HepG2 (cell line): ENCODE measurements around the gene FN1. TPM values are rescaled to one million over a fixed set of nuclear protein-coding genes. Genes with fewer than 3 reads are reported as not detected.

ENCODE experiments used
- ADNP ChIP-seq: sonication (generic); formaldehyde crosslinking; IDR thresholded peaks from 2 replicates; pipeline ENCODE4 v1.4.0; 2020; ENCODE audit warnings: missing genetic modification reagents
- CENPBD1 ChIP-seq: sonication (generic); formaldehyde crosslinking; IDR thresholded peaks from 2 replicates; pipeline ENCODE4 v1.8.0; 2022; ENCODE audit warnings: missing genetic modification reagents, low read depth, mild to moderate bottlenecking, borderline replicate concordance
- EED ChIP-seq: sonication (generic); formaldehyde crosslinking; IDR thresholded peaks from 2 replicates; pipeline ENCODE4 v1.5.0; 2020; ENCODE audit warnings: mild to moderate bottlenecking, missing genetic modification reagents
- GATA4 ChIP-seq: sonication (generic); IDR thresholded peaks from 2 replicates; pipeline ENCODE4 v1.6.1; 2016; ENCODE audit warnings: antibody characterized with exemption, low read depth, borderline replicate concordance
- GMEB2 ChIP-seq: IDR thresholded peaks from 2 replicates; pipeline ENCODE4 v1.6.1; 2016; ENCODE audit warnings: missing biosample characterization, missing genetic modification reagents, low read depth
- IRF2 ChIP-seq: IDR thresholded peaks from 2 replicates; pipeline ENCODE4 v1.6.1; 2018; ENCODE audit warnings: missing genetic modification reagents, missing compliant biosample characterization
- KLF12 ChIP-seq: sonication (generic); formaldehyde crosslinking; IDR thresholded peaks from 2 replicates; pipeline ENCODE4 v1.4.0; 2020; ENCODE audit warnings: missing genetic modification reagents, borderline replicate concordance
- MZF1 ChIP-seq: sonication (generic); formaldehyde crosslinking; IDR thresholded peaks from 2 replicates; pipeline ENCODE4 v1.8.1; 2023; ENCODE audit warnings: mild to moderate bottlenecking, missing genetic modification reagents, borderline replicate concordance
- NFRKB ChIP-seq: fragments of 450-650 bp; IDR thresholded peaks from 2 replicates; pipeline ENCODE4 v1.6.1; 2017
- POLR2AphosphoS2 ChIP-seq: IDR thresholded peaks from 2 replicates; pipeline ENCODE4 v1.6.1; 2011; ENCODE audit warnings: low read depth, low read length, improper control_type of control experiment
- SETDB1 ChIP-seq: sonication (generic); formaldehyde crosslinking; IDR thresholded peaks from 2 replicates; pipeline ENCODE4 v1.5.1; 2020; ENCODE audit warnings: missing genetic modification reagents, mild to moderate bottlenecking, borderline replicate concordance
- STAT5B ChIP-seq: sonication (generic); formaldehyde crosslinking; IDR thresholded peaks from 2 replicates; pipeline ENCODE4 v1.4.0; 2020; ENCODE audit warnings: missing genetic modification reagents
- ZBTB33 ChIP-seq: sonication (generic); formaldehyde crosslinking; IDR thresholded peaks from 2 replicates; pipeline ENCODE4 v1.4.0; 2020; ENCODE audit warnings: missing genetic modification reagents
- ZNF20 ChIP-seq: sonication (generic); formaldehyde crosslinking; IDR thresholded peaks from 2 replicates; pipeline ENCODE4 v1.4.0; 2020; ENCODE audit warnings: mild to moderate bottlenecking, moderate library complexity, missing genetic modification reagents
- ZNF333 ChIP-seq: sonication (generic); formaldehyde crosslinking; IDR thresholded peaks from 2 replicates; pipeline ENCODE4 v1.4.0; 2020; ENCODE audit warnings: mild to moderate bottlenecking, missing genetic modification reagents, borderline replicate concordance
- ZNF354B ChIP-seq: sonication (generic); formaldehyde crosslinking; IDR thresholded peaks from 2 replicates; pipeline ENCODE4 v1.8.0; 2022; ENCODE audit warnings: mild to moderate bottlenecking, missing genetic modification reagents
- ZSCAN20 ChIP-seq: sonication (generic); formaldehyde crosslinking; IDR thresholded peaks from 2 replicates; pipeline ENCODE4 v1.4.0; 2020; ENCODE audit warnings: missing genetic modification reagents, mild to moderate bottlenecking, borderline replicate concordance
- polyA plus RNA-seq, 8 experiments: library from polyadenylated mRNA; depleted of rRNA in 3 of 8; stranded (reverse) in 7 of 8; unstranded in 1 of 8; fragments of >200 nt; fragmentation: Illumina TruSeq in 4 of 8; extraction: Trizol in 4 of 8; gene quantifications; 2 replicates each; pipeline versions ENCODE4 v1.2.1 to v1.2.3, GENCODE V29; 2011 to 2016; ENCODE audit warnings: low read depth in 4 of 8, missing spikeins in 1 of 8, mixed read lengths in 1 of 8; ENCODE audit not compliant: insufficient read depth in 1 of 8
- total RNA-seq, 5 experiments: library from RNA; depleted of rRNA; stranded (reverse); fragments of >200 nt; fragmentation: Illumina TruSeq; extraction: Trizol; gene quantifications; 2 replicates each; pipeline ENCODE4 v1.2.3, GENCODE V29; 2016; ENCODE audit warnings: low read depth in 1 of 5
- TF ChIP-seq, protein P1 (sequence below): IDR thresholded peaks from 2 replicates; pipeline ENCODE4 v1.6.1; 2016; ENCODE audit warnings: missing compliant biosample characterization, missing genetic modification reagents, borderline replicate concordance
- TF ChIP-seq, protein P2 (sequence below): sonication (generic); formaldehyde crosslinking; IDR thresholded peaks from 2 replicates; pipeline ENCODE4; 2020; ENCODE audit warnings: missing genetic modification reagents, mild to moderate bottlenecking, borderline replicate concordance
- TF ChIP-seq, protein P3 (sequence below): sonication (generic); formaldehyde crosslinking; conservative IDR thresholded peaks from 2 replicates; pipeline ENCODE4 v1.4.0; 2020; ENCODE audit warnings: missing genetic modification reagents

Gene FN1
- total and polyA plus RNA-seq, 2 of the 13 experiments (the other 11 are each of a cell fraction or from before 2014, with no cell fraction given), result 1,847 to 6,471 TPM

- TF ChIP-seq, protein P1, sequence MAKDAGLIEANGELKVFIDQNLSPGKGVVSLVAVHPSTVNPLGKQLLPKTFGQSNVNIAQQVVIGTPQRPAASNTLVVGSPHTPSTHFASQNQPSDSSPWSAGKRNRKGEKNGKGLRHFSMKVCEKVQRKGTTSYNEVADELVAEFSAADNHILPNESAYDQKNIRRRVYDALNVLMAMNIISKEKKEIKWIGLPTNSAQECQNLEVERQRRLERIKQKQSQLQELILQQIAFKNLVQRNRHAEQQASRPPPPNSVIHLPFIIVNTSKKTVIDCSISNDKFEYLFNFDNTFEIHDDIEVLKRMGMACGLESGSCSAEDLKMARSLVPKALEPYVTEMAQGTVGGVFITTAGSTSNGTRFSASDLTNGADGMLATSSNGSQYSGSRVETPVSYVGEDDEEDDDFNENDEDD (CRISPR knock-in tag), result peak; percentile 44; the same call in 1 of the 2 replicates
- TF ChIP-seq NFRKB (no peak), SETDB1 (CRISPR knock-in tag) (no peak), GATA4 (peak; percentile 94), CENPBD1 (no peak; the same call in 1 of the 2 replicates), ZBTB33 (no peak; the same call in none of the 2 replicates), ZSCAN20 (no peak; the same call in 1 of the 2 replicates), MZF1 (CRISPR knock-in tag) (no peak; the same call in 1 of the 2 replicates), KLF12 (CRISPR knock-in tag) (no peak), ZNF20 (CRISPR knock-in tag) (no peak), IRF2 (CRISPR knock-in tag) (peak; percentile 85; the same call in 1 of the 2 replicates), ADNP (CRISPR knock-in tag) (no peak), ZNF354B (peak; percentile 84; the same call in 1 of the 2 replicates), POLR2AphosphoS2 (peak; percentile 49; the same call in 1 of the 2 replicates), ZNF333 (CRISPR knock-in tag) (no peak), STAT5B (CRISPR knock-in tag) (0 out of 2 replicates have a peak, but pooled peaks have one; percentile 36), GMEB2 (CRISPR knock-in tag) (no peak), EED (CRISPR knock-in tag) (peak; percentile 93)
- TF ChIP-seq, protein P2, sequence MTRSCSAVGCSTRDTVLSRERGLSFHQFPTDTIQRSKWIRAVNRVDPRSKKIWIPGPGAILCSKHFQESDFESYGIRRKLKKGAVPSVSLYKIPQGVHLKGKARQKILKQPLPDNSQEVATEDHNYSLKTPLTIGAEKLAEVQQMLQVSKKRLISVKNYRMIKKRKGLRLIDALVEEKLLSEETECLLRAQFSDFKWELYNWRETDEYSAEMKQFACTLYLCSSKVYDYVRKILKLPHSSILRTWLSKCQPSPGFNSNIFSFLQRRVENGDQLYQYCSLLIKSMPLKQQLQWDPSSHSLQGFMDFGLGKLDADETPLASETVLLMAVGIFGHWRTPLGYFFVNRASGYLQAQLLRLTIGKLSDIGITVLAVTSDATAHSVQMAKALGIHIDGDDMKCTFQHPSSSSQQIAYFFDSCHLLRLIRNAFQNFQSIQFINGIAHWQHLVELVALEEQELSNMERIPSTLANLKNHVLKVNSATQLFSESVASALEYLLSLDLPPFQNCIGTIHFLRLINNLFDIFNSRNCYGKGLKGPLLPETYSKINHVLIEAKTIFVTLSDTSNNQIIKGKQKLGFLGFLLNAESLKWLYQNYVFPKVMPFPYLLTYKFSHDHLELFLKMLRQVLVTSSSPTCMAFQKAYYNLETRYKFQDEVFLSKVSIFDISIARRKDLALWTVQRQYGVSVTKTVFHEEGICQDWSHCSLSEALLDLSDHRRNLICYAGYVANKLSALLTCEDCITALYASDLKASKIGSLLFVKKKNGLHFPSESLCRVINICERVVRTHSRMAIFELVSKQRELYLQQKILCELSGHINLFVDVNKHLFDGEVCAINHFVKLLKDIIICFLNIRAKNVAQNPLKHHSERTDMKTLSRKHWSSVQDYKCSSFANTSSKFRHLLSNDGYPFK (CRISPR knock-in tag), result no peak
- TF ChIP-seq, protein P3, sequence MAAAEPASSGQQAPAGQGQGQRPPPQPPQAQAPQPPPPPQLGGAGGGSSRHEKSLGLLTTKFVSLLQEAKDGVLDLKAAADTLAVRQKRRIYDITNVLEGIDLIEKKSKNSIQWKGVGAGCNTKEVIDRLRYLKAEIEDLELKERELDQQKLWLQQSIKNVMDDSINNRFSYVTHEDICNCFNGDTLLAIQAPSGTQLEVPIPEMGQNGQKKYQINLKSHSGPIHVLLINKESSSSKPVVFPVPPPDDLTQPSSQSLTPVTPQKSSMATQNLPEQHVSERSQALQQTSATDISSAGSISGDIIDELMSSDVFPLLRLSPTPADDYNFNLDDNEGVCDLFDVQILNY (CRISPR knock-in tag), result peak; percentile 87
Observed at GRCh38 chr2:215435870-215436704, at the start of gene FN1 (continued).
